Measurements from ENCODE around the gene SREBF1. TPM values are rescaled to one million over a fixed set of nuclear protein-coding genes. Genes with fewer than 3 reads are reported as not detected.
A peak's percentile ranks its signal among the peaks of the same experiment; 100 is the strongest.

Gene SREBF1
- total RNA-seq, 1 experiment from 2014 or later: 298 TPM

- ATAC-seq: no peak
Observed at GRCh38 chr17:17820046-17820445, 16.7 kb downstream of the SREBF1 start.

More at GRCh38 chr17:17820046-17820445, 16.7 kb downstream of the SREBF1 start:
- RAD21 ChIA-PET (ENCODE audit: low non-redundant PET in 1 of 2, low total read pairs in 2 of 2, uncharacterized antibody in 2 of 2, unreplicated experiment in 2 of 2): no interaction called here
- no peaks in the 10 kb centered on the region for H3K9me2 ChIP-seq (ENCODE audit: insufficient read depth)
- peaks cover 78% of the 10 kb centered on the region for H3K79me2 ChIP-seq (ENCODE audit: insufficient read depth, low read length)
- no peak for TF ChIP-seq REST (IDR thresholded peaks at IDR 0.05; ENCODE audit: low read depth)
- no peak for TF ChIP-seq EGR1 (IDR thresholded peaks at IDR 0.05; ENCODE audit: low read depth)
- no peak for TF ChIP-seq CBX3 (IDR thresholded peaks at IDR 0.05; ENCODE audit: low read depth)
- TF ChIP-seq EZH2 (IDR thresholded peaks at IDR 0.05): no peak
- no peak for TF ChIP-seq TCF7L2 (IDR thresholded peaks at IDR 0.05; ENCODE audit: borderline replicate concordance, extremely low read depth, insufficient read depth, insufficient read length)
- no peak for TF ChIP-seq MAX (IDR thresholded peaks at IDR 0.05)
- TF ChIP-seq POLR2AphosphoS5 (IDR thresholded peaks at IDR 0.05; ENCODE audit: low read depth, low read length): no peak
- no peak for TF ChIP-seq FOSL1 (IDR thresholded peaks at IDR 0.05; ENCODE audit: low read depth)
- TF ChIP-seq, protein P1, sequence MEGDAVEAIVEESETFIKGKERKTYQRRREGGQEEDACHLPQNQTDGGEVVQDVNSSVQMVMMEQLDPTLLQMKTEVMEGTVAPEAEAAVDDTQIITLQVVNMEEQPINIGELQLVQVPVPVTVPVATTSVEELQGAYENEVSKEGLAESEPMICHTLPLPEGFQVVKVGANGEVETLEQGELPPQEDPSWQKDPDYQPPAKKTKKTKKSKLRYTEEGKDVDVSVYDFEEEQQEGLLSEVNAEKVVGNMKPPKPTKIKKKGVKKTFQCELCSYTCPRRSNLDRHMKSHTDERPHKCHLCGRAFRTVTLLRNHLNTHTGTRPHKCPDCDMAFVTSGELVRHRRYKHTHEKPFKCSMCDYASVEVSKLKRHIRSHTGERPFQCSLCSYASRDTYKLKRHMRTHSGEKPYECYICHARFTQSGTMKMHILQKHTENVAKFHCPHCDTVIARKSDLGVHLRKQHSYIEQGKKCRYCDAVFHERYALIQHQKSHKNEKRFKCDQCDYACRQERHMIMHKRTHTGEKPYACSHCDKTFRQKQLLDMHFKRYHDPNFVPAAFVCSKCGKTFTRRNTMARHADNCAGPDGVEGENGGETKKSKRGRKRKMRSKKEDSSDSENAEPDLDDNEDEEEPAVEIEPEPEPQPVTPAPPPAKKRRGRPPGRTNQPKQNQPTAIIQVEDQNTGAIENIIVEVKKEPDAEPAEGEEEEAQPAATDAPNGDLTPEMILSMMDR (IDR thresholded peaks at IDR 0.05 in 2 of 3, conservative IDR thresholded peaks at IDR 0.05 in 1 of 3; ENCODE audit: borderline replicate concordance in 1 of 3, insufficient read depth in 1 of 3, low read depth in 2 of 3, low read length in 2 of 3): no peak
- no peak for TF ChIP-seq SP1 (IDR thresholded peaks at IDR 0.05; ENCODE audit: low read depth)
- no peak for TF ChIP-seq SRF (IDR thresholded peaks at IDR 0.05; ENCODE audit: low read depth)
- TF ChIP-seq CEBPB (IDR thresholded peaks at IDR 0.05; ENCODE audit: low read depth): no peak
- TF ChIP-seq ATF3 (IDR thresholded peaks at IDR 0.05): no peak
- TF ChIP-seq POLR2A (IDR thresholded peaks at IDR 0.05; ENCODE audit: borderline replicate concordance, extremely low read depth, insufficient read depth, insufficient read length): no peak
- TF ChIP-seq ZBTB33 (IDR thresholded peaks at IDR 0.05; ENCODE audit: extremely low read depth, insufficient replicate concordance, low read length): no peak
- no peak for TF ChIP-seq RAD21 (IDR thresholded peaks at IDR 0.05; ENCODE audit: low read depth)
- TF ChIP-seq EZH2phosphoT487 (IDR thresholded peaks at IDR 0.05; ENCODE audit: borderline replicate concordance): no peak
- no peak for TF ChIP-seq ELF1 (IDR thresholded peaks at IDR 0.05; ENCODE audit: borderline replicate concordance, low read depth)
- TF ChIP-seq ZNF274 (IDR thresholded peaks at IDR 0.05; ENCODE audit: low read depth, low read length): no peak
- TF ChIP-seq ZFX (IDR thresholded peaks at IDR 0.05): no peak
- no TSS peak for BruUV-seq (replicated peaks)
- H3K9ac ChIP-seq (ENCODE audit: low read length): peak overlapping the region; percentile 59; the same call in 1 of the 2 replicates
- no peak overlapping the region for H3K4me3 ChIP-seq (replicated peaks in 1 of 2; ENCODE audit: low read depth in 1 of 2, low read length in 2 of 2)
- no peak for DNase-seq (ENCODE audit: low read depth, low spot score)
- no peaks in the 10 kb centered on the region for H3K9me3 ChIP-seq (ENCODE audit: control insufficient read depth in 1 of 2, insufficient read depth in 1 of 2, low read depth in 1 of 2, low read length in 2 of 2)
- intact Hi-C loops (cut with micrococcal nuclease): no loop called here
- H3K4me1 ChIP-seq (ENCODE audit: control insufficient read depth in 1 of 2, insufficient read depth in 2 of 2, low read length in 2 of 2): peaks cover 64 to 69% of the 10 kb centered on the region in 2 experiments
- peaks cover 30 to 59% of the 10 kb centered on the region in 2 experiments for H3K36me3 ChIP-seq (ENCODE audit: control insufficient read depth in 1 of 2, insufficient read depth in 2 of 2, low read length in 2 of 2)
- H3K27me3 ChIP-seq (ENCODE audit: insufficient read depth, low read length): no peaks in the 10 kb centered on the region
- CTCF ChIA-PET: interaction anchor here (1.1 to 1.9 kb wide), 2 partner anchors 8 to 16 kb away, joined by 3 to 4 read pairs; partner anchors contain the start of gene SREBF1
- peak overlapping the region; percentile 75 for H3K4me2 ChIP-seq (ENCODE audit: low read length)
- peak overlapping the region; percentile 83 for H3K27ac ChIP-seq (ENCODE audit: low read depth, low read length)
- no peak overlapping the region for H2AFZ ChIP-seq (ENCODE audit: low read depth, low read length, poor library complexity, severe bottlenecking)
- POLR2A ChIA-PET: interaction anchor here (0.8 to 3.1 kb wide), 3 partner anchors 8 to 18 kb away, joined by 3 to 13 read pairs (median 3); partner anchors contain the start of gene SREBF1
- no peaks in the 10 kb centered on the region; the same call in 1 of the 2 replicates for H4K20me1 ChIP-seq (ENCODE audit: insufficient read depth)

Data from HCT116 (cell line).